Stimulated activated CD8-positive, alpha-beta memory T cell treated with anti-CD3 and anti-CD28 coated beads, Interleukin-2, amount 100 ng/mL, for 48 hours (primary cell): ENCODE results near the gene ARID3A.
A peak's percentile ranks its signal among the peaks of the same experiment; 100 is the strongest.

ENCODE experiments used
- DNase-seq, 2 donors: peaks; one replicate each; pipeline ENCODE4 v3.0.0-alpha.2; 2020; ENCODE audit warnings: low read depth in 2 of 2

Gene ARID3A

GRCh38 chr19:912181-913079 is 13.4 kb upstream of the ARID3A start:
- DNase-seq = no peak

GRCh38 chr19:913080-913748 is 12.6 kb upstream of the ARID3A start, which contains the start of gene R3HDM4:
R3HDM4 (minus strand) TSS chr19:913219; CDS start chr19:913157, 62 bp downstream.
- DNase-seq = peak; percentile 75 to 78

GRCh38 chr19:916645-917322 is 9.1 kb upstream of the ARID3A start:
- no peak for DNase-seq

- DNase-seq = no peak
Measured at GRCh38 chr19:917323-918151, 8.3 kb upstream of the ARID3A start, which contains the start of gene KISS1R. KISS1R (plus strand) TSS chr19:917333; CDS start chr19:917503, 170 bp downstream.

GRCh38 chr19:918152-918437 is 7.7 kb upstream of the ARID3A start:
- no peak for DNase-seq

- no peak for DNase-seq
Measured at GRCh38 chr19:918481-919198, 7.2 kb upstream of the ARID3A start.

GRCh38 chr19:919199-920050 is 6.4 kb upstream of the ARID3A start:
- no peak for DNase-seq

- peak in 1 of 2 donors; percentile 60 for DNase-seq
Measured at GRCh38 chr19:920051-920864, 5.6 kb upstream of the ARID3A start.

GRCh38 chr19:924553-925086 is 1.2 kb upstream of the ARID3A start:
- no peak for DNase-seq

- DNase-seq = peak in 1 of 2 donors; percentile 52
Measured at GRCh38 chr19:925087-925525, 729 bp upstream of the ARID3A start.

GRCh38 chr19:926323-926588 is 421 bp downstream of the ARID3A start:
- DNase-seq = no peak

GRCh38 chr19:926589-927350 is 935 bp downstream of the ARID3A start:
- DNase-seq = no peak

GRCh38 chr19:927351-927779 is 1.5 kb downstream of the ARID3A start:
- no peak for DNase-seq

- no peak for DNase-seq
Measured at GRCh38 chr19:927780-928401, 2.1 kb downstream of the ARID3A start.

GRCh38 chr19:928471-929202 is 2.8 kb downstream of the ARID3A start:
- no peak for DNase-seq

GRCh38 chr19:929203-929890 is 3.5 kb downstream of the ARID3A start:
- no peak for DNase-seq

GRCh38 chr19:929891-930258 is 4.0 kb downstream of the ARID3A start:
- DNase-seq = no peak
